ENCODE measurements around the gene CAMK2G.
"Not testable (repeated sequence)": the region's sequence is repeated elsewhere in the genome, so short reads cannot be mapped to it uniquely, and the experiment has no call there.

CAMK2G gene

DNA sequence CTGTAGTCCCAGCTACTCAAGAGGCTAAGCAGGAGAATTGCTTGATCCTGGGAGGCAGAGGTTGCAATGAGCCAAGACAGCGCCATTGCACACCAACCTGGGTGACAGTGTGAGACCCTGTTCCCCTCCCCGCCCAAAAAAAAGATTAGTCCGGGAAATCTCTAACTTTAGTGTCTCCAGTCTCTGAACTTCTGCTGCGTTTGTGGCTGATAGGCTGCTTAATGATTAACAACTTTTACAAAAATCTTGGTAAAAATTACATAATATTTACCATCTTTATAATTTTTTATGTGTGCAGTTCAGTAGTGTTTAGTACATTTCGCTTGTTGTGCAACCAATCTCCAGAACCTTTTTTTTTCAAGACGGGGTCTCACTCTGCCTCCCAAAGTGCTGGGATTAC lies 26.9 kb upstream of the CAMK2G start:
- DNase-seq: no peak

DNA sequence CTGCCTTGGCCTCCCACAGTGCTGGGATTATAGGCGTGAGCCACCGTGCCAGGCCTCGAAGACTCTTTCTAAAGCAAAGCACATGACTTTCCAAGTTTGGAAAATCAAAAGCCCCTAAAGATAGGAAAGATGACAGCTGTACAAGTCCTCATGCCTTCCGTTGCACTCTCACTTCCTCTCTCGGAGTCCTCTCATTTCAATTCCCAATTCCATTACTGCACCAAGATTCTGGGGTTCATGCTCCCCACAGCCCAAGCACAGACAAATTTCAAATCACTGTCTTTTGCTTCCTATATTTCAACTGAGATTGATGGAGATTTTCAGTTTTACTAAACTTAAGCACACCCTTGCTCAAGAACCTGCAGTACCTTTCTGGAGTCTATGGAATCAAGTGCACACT lies 25.7 kb upstream of the CAMK2G start:
- no peak for DNase-seq

- DNase-seq: no peak
Observed at GRCh38 chr10:73899423-73899822, 25.1 kb upstream of the CAMK2G start.

GRCh38 chr10:73898730-73899410 lies 24.5 kb upstream of the CAMK2G start:
- no peak for DNase-seq

DNA sequence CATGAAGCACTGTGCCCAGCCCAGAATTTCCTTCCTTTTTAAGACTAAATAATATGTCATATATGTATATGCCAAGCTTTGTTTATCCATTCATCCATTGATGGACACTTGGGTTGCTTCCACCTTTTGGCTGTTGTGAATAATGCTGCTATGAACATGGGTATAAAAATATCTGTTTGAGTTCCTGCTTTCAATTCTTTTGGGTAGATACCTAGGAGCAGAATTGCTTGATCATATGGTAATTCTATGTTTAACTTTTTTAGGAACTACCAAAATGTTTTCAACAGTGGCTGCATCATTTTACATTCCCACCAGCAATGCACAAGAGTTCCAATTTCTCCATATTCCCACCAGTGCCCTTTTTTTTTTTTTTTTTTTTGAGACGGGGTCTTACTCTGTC lies 23.3 kb upstream of the CAMK2G start:
- no peak for DNase-seq

DNA sequence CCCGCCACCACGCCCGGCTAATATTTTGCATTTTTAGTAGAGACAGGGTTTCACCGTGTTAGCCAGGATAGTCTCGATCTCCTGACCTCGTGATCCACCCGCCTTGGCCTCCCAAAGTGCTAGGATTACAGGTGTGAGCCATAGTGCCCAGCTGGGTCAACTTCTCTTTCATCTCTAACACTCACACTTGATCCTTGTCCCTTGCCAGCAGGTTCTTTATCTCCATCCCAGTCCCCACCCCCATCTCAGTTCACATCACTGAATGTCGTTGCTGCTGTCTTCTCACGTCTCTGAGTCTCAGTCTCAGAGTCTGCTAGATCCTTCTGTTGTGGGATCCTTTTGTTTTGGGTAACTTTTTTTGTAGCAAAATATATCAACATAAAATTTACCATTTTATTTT lies 21.0 kb upstream of the CAMK2G start:
- DNase-seq: not testable (repeated sequence)

DNA sequence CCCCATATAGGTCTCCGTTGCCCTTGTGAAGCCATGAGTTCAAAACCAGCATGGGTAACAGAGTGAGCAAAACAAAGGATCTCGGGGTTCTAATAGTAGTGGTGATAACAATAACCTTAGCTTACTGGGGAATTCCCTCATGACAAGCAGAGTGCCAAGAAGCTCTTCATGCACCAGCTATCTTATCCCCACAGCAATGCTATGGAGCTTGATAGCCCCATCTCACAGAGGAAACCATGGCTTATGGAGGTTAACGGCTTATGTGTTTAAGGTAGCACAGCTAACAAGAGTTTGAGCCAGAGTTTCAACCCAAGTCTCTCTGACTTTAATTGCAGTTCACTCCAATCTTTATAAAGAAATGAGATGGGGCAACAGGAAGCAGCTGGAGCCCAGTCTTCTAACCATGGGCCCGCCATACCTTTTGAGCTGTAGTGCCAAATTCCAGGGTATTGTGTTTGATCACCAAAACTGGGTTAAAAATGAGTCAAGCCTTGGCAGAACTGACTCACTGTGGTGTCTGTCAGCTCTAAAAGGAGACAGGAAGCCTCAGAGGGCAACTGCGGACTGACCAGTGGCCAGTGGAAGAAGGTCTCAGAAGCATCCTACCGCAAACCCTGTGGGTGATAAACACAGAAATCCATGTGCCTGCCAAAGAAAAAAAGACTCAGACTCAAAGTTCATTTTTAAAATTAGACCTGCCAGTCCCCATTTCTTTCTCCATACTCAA lies 20.1 kb upstream of the CAMK2G start:
- no peak for DNase-seq

DNA sequence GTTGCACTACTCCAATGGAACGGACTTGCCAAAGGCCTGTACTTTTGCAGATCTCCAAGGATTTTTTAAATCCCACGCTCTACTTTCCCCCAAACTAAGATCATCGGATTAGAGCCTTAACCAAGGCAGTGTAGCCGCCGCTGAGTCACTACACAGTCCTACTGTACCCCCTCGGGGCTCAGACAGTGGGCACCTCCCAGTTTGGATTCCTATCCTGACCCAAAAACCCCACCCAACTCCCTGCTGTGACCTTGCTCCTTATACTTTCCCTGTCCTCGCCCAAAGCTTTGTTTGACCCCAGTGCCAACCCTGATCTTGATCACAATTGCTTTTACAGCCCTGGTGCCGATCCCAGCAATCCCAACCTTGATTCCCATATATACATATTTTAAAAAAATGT lies 19.1 kb upstream of the CAMK2G start:
- no peak for DNase-seq

- no peak for DNase-seq
Observed at GRCh38 chr10:73892310-73893030, 18.1 kb upstream of the CAMK2G start.

GRCh38 chr10:73891540-73891939 lies 17.2 kb upstream of the CAMK2G start:
- no peak for DNase-seq

DNA sequence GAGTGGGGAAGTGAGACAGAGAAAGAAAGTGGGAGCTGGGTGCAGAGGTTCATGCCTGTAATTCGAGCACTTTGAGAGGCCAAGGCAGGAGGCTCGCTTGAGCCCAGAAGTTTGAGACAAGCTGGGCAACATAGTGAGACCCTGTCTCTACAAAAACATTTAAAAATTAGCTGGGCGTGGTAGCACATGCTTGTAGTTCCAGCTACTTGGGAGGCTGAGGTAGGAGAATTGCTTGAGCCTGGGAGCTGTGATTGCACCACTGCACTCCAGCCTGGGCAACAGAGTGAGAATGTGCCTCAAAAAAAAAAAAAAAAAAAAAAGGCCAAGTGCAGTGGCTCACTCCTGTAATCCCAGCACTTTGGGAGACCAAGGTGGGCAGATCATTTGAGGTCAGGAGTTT lies 16.5 kb upstream of the CAMK2G start:
- not testable (repeated sequence) for DNase-seq

DNA sequence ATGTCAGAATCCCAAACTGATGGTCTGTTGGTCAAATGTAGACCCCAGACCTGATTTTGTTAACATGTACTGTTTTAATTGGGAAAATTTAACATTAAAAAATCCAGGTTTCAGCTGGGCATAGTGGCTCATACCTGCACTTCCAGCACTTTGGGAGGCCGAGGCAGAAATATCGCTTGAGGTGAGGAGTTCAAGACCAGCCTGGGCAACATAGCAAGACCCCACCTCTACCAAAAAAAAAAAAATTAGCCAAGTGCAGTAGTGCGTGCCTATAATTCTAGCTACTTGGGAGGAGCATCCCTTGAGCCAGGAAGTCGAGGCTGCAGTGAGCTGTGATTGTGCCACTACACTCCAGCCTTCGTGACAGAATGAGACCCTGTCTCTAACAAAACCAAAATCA lies 15.9 kb upstream of the CAMK2G start:
- DNase-seq: no peak

DNA sequence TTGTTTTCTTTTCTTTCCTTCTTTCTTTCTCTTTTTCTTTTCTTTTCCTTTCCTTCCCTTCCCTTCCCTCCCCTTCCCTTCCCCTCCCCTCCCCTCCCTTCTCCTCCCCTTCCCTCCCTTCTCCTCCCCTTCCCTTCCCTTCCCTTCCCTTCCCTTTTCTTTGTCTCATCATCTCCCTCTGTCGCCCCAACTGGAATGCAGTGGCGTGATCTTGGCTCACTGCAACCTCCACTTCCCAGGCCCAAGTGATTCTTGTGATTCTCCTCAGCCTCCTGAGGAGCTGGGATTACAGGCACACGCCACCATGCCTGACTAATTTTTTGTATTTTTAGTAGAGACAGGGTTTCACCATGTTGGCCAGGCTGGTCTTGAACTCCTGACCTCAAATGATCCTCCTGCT lies 15.1 kb upstream of the CAMK2G start:
- not testable (repeated sequence) for DNase-seq

GRCh38 chr10:73889014-73889413 lies 14.7 kb upstream of the CAMK2G start:
- peak; percentile 14 for DNase-seq

- DNase-seq: no peak
Observed at GRCh38 chr10:73888514-73888913, 14.2 kb upstream of the CAMK2G start.

GRCh38 chr10:73887294-73888039 lies 13.1 kb upstream of the CAMK2G start:
- peak; percentile 72 for DNase-seq

GRCh38 chr10:73886661-73887293 lies 12.4 kb upstream of the CAMK2G start:
- DNase-seq: peak; percentile 16

DNA sequence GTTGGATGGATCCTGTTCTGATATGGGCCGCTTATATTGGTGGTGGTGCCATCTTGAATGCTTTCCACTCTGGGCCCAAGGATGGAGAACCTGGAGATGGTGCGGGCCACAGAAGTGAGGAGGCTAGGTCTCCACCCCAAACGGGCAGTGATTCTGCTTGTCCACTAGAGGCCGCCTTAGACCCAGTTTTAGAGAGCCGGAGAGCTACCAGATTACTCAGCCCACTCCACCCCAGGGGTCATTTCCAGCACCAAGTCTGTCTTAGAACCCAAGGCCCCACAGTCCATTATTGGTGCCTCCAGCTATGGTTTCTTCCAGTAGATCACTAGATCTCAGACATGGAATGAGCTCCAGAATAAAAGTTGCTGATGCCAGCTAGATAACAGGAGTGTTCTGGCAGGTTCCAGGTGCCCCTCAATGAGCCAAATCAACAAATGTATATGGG lies 11.8 kb upstream of the CAMK2G start:
- peak; percentile 71 for DNase-seq

- DNase-seq: no peak
Observed at GRCh38 chr10:73884017-73884416, 9.7 kb upstream of the CAMK2G start.

DNA sequence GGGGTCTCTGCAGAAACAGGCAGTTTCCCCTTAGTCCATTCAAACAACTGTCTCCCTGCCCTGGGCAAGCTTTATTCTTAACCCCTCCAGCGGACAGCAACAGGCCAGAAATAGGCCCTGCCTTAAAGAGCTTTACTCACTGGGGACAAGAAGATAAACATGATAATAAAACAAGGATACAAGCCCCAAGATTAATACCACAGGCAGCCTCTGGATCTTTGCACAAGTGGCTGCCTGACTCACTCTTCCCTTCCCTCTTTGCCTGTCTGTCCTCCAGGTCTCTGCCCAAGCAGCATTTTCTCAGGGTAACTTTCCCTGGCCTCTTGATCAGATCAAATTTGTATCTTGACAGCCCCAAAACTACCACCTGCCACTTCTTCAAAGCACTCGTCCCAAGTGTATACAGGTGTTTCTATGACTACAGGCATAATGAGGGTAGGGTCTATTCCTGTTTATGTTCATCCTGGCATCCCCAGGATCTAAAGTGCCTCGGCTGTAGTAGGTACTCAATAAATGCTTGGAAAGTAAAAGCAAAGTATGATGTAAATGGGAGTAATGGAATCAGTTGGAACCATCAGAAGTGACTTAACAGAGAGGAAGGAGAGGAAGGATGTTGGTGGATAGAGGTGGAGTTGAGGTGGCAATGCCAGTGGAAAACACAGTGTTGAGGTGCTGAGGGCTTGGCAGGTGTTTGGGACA lies 7.0 kb upstream of the CAMK2G start:
- DNase-seq: no peak

- DNase-seq: peak; percentile 77
Observed at GRCh38 chr10:73879296-73880173, 5.2 kb upstream of the CAMK2G start.
